GM21786 (cell line): ENCODE data around the gene UBE2J1.

Experiments
- ATAC-seq: cut with Tn5 transposase; IDR thresholded peaks from one replicate; pipeline ENCODE4 v1.9.1; 2021; ENCODE audit not compliant: unreplicated experiment

UBE2J1 gene

DNA sequence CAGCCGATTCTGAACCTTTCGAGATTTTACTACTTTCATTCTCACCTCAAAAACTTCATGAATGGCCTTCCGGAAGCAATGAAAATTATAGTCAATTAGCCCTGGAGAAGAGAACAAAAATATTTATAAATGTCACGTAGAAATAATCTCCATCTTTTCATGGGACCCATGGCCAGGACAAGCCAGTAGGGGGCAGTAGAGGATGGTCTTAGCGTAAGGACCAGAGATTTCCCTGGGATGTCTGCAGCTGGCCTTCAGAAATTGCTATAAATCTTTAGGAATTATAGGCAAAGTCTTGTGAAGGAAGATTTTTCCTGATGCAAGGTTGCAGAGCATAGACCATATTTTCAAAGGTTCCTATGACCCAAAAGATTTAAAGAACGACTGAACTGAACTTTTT is 15.6 kb upstream of the UBE2J1 start:
- ATAC-seq = no peak

GRCh38 chr6:89364586-89364985 is 12.1 kb upstream of the UBE2J1 start:
- ATAC-seq = no peak

DNA sequence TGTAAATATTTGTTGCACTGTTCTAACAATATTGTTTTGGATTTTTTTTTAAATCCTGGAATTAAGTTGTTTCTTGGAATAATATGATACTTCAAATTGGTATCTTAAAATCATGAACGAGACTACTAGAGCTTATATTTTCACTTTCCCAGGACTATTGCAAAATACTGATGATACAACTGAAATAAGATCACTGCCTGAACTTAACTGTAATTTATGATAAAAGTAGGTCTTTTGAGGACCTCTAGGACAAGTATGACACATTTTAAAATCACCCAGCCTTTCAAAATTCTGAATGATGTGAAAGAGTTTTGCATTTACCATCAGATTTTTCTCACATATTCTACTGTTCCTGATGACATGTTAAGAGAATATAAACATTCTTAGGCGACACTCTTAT is 8.6 kb upstream of the UBE2J1 start:
- ATAC-seq = no peak

GRCh38 chr6:89360415-89360999 is 8.0 kb upstream of the UBE2J1 start:
- peak; percentile 51 for ATAC-seq

- no peak for ATAC-seq
These were observed 7.0 kb upstream of the UBE2J1 start for GRCh38 chr6:89359561-89359960.

DNA sequence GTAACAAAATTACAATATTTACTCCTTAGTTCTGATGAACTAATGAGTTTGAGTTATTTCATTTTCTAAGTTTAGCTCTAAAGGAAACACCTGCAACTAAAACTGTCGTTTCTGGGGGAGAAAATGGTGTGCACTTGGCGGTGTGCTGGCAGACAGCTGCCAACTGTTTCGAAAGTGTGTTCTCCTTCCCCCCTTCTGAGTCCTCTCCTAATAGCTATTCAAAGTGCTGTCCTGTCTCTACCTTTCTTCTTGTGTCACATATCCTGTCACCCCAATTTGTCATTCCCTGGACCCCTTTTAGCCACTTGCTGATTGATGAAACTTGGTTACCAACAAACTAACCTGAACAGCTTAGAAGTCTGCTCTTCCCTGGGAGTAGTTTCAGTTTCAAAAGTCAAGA is 4.9 kb upstream of the UBE2J1 start:
- ATAC-seq = peak; percentile 48

DNA sequence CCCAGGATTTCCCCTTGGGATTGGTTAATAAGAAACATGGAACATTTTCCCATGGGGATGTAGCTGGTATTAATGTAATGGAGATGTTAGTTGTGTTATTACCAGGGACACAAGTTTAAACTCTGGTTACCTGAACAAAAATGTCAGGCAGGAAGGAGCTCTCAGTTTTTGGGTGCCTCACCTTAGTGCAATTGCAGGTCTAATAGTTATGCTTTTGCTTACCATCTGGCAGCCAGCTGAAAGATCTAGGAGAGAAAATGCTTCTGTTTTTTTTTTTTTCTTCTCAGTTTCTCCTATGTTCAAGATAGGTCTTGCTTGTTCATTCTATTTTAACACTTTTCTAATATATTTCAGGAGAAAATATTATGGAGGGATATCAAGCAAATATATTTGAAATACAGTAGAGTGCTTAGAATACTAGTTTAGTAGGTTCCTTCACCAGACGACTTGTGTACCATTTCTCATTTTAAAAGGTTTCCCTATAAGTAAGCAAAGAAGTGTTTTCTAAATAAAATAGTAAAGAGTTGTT is 4.2 kb upstream of the UBE2J1 start:
- ATAC-seq = no peak

DNA sequence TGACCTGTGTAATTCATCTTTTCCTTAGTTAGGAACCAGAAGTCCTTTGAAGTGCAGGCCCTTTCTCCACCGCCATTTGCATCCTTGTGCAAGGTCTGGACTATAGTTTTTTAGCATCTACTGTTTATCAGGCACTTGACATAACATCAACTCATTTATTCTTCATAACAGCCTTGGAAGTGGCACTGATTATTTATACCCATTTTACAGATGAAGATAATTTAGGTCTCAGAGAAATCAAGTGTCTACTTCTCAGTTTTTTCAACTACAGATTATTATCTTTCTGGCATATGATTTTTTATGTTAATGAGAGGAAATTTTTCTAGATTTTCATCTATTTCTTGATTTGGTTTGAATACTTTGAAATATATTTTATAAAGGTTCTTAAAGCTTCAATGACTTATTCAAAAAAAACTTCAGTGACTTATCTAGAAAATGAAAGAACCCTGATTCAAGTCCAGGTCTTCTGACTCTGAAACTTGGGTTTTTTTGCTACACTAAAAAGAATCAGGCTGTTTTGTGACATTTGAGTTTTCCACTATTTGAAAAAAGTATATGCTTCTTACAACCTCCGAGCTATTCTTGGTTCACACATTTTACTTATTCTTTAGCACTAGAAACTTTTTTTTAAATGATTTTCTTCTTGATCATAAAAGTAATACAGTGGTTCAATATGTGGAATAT is 3.1 kb upstream of the UBE2J1 start:
- no peak for ATAC-seq

- no peak for ATAC-seq
These were observed 1.3 kb upstream of the UBE2J1 start for GRCh38 chr6:89353702-89354392.

- no peak for ATAC-seq
These were observed 615 bp upstream of the UBE2J1 start for GRCh38 chr6:89353118-89353556.

- ATAC-seq = no peak
These were observed 748 bp downstream of the UBE2J1 start for GRCh38 chr6:89351671-89352277.

- peak; percentile 42 for ATAC-seq
These were observed 2.1 kb downstream of the UBE2J1 start for GRCh38 chr6:89350281-89350966.

DNA sequence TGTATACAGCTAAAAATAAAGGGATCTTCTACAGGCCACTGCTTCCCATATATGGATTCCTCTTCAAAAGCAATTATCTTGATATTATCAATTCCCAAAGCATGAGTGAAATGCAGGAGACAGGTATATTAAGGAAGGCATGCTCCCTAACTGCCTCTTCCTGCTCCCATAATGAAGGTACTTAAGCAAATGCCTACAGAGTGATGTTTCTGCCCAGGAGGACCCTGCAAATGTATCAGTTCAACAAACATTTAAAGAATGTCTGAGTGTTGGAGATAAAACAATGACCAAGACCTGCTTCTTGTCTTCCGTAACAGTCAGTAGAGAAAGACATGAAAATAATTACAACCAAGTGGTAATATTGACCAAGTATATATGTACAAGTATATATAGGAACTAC is 4.2 kb downstream of the UBE2J1 start:
- no peak for ATAC-seq

DNA sequence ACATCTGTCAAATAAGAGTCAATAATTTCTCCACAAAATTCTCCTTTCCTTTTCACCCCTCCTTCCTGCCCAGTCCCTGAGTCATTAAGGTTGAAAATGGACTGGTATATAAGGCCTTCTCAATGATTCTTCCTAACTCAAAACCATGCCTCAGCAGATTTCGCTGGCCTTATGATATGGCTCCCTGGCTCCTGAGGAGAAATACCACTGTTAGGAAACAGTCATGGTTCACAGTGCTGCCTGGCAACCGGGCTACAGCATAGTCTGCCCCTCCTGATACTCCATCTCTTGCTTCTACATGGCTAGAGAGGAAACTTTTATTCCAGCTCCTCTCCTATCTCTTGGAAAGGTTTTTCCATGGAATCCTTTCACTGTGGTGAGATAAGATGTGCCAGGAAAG is 4.7 kb downstream of the UBE2J1 start:
- ATAC-seq = no peak

DNA sequence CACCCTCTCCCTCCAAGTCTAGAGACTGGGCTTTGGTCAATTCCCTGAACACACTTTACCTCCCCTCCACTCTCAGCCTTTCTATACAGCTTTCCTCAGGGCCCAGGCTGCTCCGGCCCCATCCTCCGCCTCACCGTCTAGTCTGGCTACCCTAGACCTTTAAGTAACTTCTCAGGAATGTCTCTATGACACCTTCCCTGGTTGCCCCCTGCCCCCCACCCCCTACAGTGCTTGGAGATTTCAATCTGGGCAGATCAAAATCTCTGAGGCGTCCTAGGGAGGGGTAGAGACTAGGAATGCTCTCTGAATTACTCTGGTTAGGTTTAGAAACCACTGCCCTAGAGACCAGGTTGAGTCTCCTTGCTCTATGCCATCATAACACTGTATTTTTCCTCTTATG is 6.1 kb downstream of the UBE2J1 start:
- ATAC-seq = no peak

DNA sequence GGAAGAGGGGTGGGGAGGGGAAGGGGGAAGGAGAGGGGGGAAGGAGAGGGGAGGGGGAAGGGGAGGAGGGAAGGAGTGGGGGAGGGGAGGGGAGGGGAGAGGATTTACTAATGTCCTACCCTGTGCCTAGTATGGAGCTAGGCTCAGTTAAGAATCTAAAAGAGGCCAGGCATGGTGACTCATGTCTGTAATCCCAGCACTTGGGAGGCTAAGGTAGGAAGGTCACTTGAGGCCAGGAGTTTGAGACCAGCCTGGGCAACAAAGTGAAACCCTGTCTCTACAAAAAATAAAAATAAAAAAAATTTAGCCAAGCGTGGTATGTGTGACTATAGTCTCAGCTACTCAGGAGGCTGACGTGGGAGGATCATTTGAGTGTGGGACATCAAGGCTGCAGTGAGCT is 13.0 kb downstream of the UBE2J1 start:
- no peak for ATAC-seq

DNA sequence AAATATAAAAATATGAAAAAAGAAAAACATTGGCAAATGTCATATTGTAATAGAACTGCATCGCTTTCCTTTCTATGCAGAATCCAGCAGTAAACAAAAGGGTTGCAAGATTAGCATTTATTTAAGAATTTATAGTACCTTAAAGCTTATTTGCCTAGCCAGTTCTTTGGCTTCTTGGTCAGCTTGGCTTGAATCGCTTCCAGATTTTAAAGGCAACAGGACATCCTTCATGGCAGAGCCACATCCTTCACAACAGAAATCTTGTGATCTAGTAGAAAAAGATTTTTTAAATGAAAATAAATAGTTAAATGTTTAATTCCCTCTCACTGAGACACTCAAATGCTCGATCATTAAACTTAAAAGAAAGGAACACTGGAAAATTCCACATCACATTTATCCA is 17.4 kb downstream of the UBE2J1 start:
- ATAC-seq = no peak

- ATAC-seq = no peak
These were observed 21.6 kb downstream of the UBE2J1 start for GRCh38 chr6:89330910-89331309.

- ATAC-seq = no peak
These were observed 23.5 kb downstream of the UBE2J1 start for GRCh38 chr6:89328976-89329375.

- no peak for ATAC-seq
These were observed 28.2 kb downstream of the UBE2J1 start for GRCh38 chr6:89324304-89324703.

DNA sequence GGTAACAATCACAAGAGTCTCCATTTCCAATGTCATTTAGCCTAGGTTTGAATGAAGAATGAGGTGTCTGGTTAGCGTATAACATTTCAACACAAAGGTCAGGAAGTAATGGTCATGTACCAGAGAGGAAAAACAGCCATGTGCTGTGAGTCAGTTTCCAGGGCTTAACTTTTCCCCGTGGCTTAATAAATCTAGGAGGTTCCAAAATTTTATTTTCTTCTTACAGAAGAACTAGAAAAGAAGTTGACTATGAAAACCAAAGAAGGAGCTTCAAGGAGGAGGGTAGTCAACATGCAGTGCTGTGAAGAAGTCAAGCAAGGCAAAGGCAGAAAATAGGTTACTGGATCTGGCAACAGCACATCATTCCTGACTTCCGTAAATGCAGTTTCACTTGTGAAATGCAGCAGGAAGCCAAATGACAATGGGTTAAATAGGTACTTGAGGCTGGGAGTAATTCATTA is 29.0 kb downstream of the UBE2J1 start:
- ATAC-seq = no peak
